GM06990 (cell line): ENCODE measurements around the gene ILF2.

Experiments used
- DNase-seq: peaks from one replicate; pipeline ENCODE4 v3.0.0-alpha.2; 2011; ENCODE audit not compliant: insufficient read length; ENCODE audit errors: extremely low read depth
- H3K27me3 ChIP-seq: replicated peaks from 2 replicates; pipeline ENCODE4 v1.6.0; 2011; ENCODE audit warnings: low read length; ENCODE audit not compliant: control insufficient read depth, insufficient read depth
- H3K36me3 ChIP-seq: 2 replicates; pipeline ENCODE4 v1.5.1; 2011; ENCODE audit warnings: low read length; ENCODE audit not compliant: control insufficient read depth, insufficient read depth
- H3K4me3 ChIP-seq: replicated peaks from 2 replicates; pipeline ENCODE4 v1.5.1; 2011; ENCODE audit warnings: low read depth, mild to moderate bottlenecking, control low read depth, low read length
- CTCF ChIP-seq: IDR thresholded peaks from 2 replicates; pipeline ENCODE4 v1.5.1; 2011; ENCODE audit warnings: low read length, control low read depth, mild to moderate bottlenecking, inconsistent platforms; ENCODE audit not compliant: insufficient read depth, poor library complexity, severe bottlenecking

The ILF2 gene

GRCh38 chr1:153614189-153614900, 56.4 kb downstream of the ILF2 start:
- no peaks in the 10 kb centered on the region for H3K36me3 ChIP-seq
- no peaks in the 10 kb centered on the region; the same call in 1 of the 2 replicates for H3K27me3 ChIP-seq
- no peak for DNase-seq
- no peak overlapping the region for H3K4me3 ChIP-seq
- no peak for TF ChIP-seq CTCF

GRCh38 chr1:153613406-153613805, 57.4 kb downstream of the ILF2 start:
- no peak for TF ChIP-seq CTCF
- H3K4me3 ChIP-seq = no peak overlapping the region
- no peak for DNase-seq
- no peaks in the 10 kb centered on the region; the same call in 1 of the 2 replicates for H3K27me3 ChIP-seq
- H3K36me3 ChIP-seq = no peaks in the 10 kb centered on the region

- no peak for DNase-seq
- TF ChIP-seq CTCF = no peak
- Histone ChIP-seq H3K36me3 (no peaks in the 10 kb centered on the region), H3K27me3 (no peaks in the 10 kb centered on the region; the same call in 1 of the 2 replicates), H3K4me3 (no peak within 1 kb of the TSS)
These were observed 58.0 kb downstream of the ILF2 start, which contains the start of gene S100A16 for GRCh38 chr1:153612755-153613331. Gene S100A16 (minus strand): TSS chr1:153613137. CDS start chr1:153608151, 4,986 bp downstream.

- H3K27me3 ChIP-seq = no peaks in the 10 kb centered on the region; the same call in 1 of the 2 replicates
- TF ChIP-seq CTCF = no peak
- no peak for DNase-seq
- no peaks in the 10 kb centered on the region for H3K36me3 ChIP-seq
- H3K4me3 ChIP-seq = no peak overlapping the region
These were observed 58.6 kb downstream of the ILF2 start for GRCh38 chr1:153612111-153612754.
